ENCODE measurements around the gene TIMP3.

TIMP3 gene

DNA sequence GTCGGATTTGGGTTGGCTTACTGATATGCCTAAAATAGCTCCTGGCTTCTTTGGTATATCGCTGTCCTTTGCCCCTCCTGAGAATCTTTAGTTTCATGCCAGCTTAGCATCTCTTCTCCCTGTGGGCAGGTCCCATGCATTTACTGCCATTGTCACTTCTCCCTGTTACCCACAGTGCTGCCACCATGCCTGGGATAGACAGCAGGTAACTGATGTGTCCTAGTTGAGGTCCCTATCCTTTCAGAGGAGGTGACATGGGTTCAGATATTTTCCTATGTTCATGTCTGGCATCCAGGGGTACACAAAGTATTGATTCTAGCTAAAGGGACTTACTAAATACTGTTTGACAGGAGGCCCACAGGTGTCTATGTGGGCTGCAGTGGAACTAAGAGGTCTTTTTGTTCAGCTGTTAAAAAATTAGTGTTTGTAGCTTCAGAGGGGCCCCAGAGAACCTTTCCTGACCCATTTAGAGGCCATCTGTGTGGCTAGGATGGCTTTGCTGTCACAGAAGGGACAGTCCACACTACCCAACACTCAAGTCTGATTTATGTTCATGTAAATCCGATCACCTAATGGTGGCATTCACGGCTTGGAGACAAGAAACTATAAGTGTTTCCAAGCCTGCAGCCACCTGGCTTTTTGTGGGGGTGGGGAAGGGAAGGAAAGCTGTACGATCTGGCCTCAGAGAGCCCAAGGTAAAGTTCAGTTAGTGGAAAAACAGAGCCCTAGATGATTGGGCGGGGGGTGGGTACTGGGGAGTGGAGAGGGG, 8.5 kb downstream of the TIMP3 start:
- no peak for DNase-seq

DNA sequence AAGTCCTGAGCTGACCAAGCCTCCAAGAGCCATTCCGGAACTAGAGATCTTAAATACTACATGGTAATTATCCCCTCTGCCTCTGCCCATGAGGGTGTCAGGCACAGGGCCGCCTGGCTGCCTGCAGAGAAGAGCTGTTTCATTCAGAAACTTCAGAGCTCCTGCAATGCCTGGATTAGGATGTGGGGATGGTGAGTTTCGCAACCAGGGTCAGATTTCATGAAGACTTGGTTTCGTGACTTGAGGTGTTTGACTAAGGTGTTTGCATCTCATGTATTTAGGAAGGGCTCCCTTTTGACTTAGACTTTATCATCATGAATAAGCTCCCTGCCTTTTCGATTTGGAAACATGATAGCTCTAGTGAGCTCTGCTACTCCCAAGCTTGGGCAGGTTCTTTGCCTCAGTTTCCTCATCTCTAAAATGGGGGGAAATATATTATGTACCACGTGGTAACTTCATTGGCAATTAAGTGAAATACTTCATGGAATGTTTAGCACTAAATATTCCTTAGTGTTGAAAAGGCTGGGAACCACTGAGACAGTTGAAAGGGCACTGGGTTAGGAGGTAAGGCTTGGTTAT, 9.1 kb downstream of the TIMP3 start:
- DNase-seq, result no peak

DNA sequence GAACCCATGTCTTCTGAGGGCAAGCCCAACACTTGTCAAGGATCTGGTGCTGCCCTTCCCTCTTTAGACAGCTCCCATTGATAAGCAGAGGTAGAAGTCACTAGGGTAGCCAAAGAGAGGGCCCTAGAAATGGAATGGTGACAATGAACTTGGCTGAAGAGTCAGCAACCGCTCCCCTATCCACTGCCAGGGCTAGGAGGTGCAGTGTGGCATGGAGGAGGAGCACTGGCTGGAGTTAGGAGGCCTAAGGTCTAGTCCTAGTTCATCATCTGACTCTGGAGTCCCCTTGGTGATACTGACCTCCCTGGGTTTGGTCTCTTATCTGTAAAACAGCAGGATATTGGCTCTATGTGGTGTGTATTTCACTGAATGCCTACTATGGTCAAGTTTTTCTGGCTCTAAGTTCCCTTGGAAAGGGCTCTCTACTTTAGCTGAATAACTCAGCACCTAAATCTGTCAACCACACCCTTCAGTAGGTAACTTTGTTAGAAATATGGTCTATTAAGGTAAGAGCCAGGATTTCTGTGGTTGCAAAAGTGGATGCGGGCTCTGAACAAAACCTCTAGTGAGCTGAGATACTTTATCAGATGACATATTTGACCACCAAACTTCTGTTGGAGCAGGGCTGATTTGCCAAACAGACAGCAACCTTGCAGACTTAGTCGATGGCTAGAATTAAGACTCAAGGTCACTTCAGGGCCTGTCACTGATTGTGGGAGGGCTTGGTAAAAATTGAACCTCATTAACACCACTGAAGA, 10.5 kb downstream of the TIMP3 start:
- DNase-seq, result no peak

DNA sequence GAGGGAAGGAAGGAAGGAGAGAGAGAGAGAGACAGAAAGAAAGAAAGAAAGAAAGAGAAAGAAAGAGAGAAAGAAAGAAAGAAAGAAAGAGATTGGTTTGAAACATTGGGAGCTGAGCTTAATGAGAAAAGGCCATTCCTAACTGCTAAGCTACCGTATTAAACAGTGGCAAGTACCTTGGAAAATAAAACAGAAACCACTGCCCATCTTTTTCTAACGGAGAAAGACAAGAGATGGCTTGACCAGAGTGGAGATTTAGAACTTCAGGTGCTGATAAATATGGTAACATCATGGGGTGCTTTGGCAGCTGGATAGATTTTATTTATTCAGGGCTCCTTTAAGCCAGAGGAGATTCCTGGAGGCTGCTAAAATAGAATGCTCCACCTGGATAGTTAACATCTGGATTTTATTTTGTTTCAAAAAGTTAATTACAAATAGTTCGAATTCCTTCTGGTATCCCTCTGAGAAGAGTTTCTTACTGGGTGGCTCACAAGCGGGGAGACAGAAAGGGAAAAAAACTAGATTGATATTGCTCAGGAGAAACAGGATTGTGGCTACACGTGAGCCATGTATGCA, 12.9 kb downstream of the TIMP3 start:
- DNase-seq, result no peak

DNA sequence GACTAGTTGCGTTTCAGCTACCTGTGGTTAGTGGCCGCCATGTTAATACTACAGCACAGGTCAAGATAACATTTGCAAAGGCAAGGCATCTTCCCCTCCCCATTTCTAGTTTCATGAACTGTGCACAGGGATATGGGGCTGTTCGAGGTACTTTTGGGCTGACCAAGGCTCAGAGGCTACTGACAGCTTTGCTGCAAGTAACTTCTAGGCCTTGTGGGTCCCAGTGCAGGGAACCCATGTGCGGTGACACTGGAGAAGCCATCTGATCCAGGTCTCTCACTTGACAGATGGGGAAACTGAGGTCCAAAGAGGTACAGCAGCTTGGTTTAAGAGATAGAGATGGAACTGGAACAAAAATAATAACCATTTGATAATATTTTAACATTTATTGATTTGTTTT, 13.6 kb downstream of the TIMP3 start:
- no peak for DNase-seq

DNA sequence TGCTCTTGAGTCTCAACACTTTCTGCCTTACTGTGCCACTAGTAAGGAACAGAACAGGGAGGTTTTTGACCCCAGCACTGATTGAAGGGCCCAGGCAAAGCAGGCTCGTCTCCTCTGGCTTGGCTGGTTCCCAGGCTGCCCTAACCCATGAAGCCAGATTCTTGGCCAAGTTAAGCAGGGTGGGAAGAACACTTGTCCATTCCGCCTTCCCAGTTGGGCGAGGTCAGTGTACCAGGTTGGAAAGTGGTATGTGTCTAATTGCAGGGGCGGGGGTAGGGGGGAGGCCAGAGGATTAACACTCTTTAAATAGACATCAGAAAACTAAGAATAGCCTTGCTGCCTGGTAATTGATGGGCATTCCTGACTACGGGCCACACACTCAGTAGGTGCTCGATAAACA, 14.4 kb downstream of the TIMP3 start:
- DNase-seq, result no peak

DNA sequence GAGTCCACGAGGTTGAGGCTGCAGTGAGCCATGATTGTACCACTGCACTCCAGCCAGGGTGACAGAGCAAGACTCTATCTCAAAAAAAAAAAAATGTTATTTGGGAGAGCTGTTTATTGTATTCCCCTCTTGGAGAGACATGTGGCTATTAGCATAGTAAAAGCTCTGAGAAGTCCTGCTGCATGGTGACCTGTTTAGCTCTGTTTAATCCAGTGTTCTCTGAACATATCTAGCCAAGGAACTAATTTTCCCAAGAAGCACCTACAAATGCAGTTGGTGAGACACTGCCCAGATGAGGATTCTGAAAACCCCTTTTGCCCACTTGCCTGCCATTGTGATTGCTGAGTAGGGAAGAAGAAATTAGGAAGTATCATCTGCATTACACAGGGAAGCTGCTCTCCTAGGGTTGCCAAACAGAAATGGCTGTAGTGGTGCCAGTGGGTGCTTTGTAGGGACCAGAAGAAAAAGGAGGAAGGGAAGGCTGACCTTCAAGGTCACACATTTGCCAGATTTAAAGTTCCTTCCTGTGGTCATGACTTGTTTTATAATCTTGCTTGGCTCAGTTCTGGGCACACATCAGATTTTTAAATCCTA, 15.7 kb downstream of the TIMP3 start:
- DNase-seq, result no peak

DNA sequence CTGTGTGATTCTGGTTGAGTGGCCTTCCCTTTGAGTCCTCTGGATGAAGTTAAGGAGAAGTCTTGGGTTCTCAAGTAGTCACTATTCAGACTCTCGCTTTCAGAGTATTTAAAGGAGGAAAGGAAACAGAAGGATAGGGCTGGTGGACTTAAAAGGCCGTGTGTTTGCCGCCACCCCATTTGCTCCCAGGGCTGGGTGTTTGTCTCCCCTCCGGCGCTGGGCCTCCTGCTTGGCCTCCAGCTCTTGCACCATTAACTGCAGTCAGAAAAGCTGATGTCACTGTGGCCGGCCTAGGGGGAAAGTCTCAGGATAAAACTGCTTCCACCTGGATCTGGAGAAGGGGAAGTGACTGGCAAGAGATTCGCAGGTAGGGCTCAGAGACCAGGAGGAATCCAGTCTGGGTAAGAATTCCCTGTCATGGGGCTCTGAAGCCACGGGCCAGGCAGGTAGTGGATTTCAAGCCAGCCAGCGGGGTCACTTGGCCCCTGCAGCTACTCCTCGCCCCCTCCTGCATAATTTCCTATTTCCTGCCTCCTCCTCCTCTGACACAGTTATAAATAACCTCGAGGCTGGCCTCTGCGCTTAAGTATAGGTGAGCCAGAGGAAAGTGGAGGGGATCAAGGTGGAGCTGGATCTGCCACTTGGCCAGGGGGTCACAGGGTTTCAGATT, 17.1 kb downstream of the TIMP3 start:
- no peak for DNase-seq

DNA sequence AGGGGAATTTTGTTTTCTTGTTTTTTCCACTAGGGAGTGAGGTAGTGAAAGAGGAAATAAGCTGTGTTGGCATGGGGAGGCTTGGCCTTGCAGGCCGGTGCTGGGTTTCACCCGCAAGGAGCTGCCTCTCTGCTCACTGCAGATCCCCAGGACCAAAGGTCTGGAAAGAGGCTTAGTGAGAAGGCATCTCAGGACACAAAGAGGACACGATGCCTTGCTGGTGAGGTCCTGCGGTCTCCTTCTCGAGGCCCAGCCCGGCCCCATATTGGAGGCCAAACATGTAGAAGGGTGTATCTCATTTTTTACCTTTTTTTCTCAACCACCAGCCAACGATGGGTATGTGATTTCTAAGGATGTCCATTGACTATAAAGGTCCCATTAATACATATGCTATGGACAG, 17.6 kb downstream of the TIMP3 start:
- no peak for DNase-seq

DNA sequence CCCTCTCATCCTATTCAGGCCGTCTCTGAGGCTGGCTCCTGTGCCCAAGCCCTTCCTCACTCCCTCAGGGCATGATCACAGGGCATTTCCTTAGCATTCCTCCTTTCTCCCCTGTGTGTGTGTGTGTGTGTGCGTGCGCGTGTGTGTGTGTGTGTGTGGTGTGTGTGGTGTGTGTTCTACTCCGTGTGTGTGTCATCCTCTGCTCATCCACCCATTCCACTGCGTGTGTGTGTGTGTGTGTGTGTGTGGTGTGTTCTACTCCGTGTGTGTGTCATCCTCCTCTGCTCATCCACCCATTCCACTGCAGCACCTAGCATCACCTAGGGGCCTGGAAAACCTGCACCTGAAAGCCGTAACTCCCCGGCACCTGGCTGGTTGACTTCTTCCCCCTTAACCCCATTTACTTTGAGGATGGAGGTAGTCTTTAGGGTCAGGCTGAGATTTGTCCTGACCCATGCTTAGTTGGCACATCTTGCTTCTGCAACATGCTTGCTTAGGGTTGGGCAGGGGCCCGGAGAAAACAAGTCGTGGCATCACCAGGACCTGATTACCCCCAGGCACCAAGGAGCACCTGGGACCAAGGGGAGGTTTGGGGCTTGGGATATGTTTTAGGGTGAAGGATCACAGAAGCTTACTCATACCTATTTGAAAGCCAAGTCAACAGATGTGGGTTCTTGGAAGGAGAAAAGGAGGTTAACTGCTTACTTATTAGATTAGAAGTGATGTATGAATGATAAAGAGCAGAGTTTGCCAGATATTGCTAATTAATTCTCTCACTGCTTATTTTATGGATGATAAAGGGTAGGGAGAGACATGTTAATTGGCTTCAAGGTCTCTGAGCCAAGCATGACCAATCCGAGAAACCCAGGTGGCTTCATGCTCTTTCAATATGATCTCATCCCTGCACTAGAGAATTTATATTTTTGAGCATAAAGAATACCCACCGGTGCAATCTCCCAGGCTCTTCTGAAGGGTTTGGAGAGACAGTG, 18.9 kb downstream of the TIMP3 start:
- no peak for DNase-seq

DNA sequence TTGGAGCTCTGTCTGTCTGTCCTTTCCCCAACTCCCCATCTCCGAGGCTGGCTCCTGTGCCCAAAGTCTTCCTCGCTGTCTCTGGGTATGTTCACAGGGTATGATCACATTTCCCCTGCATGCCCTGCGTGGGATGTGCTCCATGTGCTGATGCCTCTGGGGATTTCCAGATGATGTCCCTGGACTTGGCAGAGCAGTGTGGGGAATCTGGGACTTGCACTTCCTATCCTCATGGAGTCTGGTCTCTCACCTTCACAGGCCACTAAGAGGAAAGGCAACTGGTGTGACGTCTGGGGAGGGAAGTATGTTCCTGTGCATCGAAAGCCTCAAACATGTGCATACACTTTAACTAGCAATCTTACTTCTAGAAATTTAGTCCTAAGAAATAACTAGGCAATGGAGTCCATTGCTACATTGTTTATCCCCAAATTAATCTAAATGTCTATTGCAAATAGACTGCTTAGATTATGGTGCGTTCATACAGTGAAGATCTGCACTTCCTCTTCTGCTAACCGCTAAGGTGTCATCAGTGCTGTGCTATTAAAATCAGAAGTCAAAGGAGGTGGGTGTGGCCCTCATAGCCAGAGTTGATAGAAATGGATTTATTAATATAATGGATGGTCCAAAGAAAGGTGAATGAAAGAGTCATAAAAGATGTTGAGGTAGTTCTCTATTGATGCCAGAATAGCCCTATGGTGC, 20.8 kb downstream of the TIMP3 start:
- DNase-seq, result no peak

DNA sequence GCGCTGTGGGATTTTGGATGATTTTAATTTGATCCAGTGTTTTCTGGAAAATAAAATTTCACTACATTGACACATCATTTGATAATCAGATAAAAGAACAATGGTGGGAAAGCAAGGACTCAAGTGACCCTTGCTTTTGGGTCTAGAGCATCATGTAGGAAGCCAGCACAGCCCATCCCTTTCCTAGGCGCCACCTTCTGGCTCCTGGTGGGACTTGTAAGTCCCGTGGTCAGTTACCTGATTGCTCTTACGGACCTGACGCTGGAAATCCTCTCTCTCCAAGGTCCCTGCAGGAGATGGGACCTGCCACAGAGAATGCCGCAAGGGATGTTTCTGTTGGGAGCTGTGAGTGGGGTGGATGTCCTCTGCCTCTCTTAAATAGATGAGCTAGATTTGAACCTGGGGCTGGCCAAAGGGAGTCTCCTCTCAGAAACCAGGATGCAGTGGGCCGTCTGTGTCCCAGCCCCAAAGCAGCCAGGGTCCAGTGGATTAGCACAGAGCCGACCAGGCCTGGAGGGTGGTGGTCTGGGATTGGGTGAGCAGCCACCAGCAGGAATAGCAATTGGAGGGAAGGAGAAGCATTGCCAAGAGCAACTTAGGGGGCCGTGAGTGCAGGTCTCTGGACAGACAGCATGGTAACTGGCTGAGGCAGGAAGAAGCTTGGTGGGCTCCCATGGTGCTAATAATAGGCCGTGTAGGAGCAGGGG, 21.7 kb downstream of the TIMP3 start:
- no peak for DNase-seq

DNA sequence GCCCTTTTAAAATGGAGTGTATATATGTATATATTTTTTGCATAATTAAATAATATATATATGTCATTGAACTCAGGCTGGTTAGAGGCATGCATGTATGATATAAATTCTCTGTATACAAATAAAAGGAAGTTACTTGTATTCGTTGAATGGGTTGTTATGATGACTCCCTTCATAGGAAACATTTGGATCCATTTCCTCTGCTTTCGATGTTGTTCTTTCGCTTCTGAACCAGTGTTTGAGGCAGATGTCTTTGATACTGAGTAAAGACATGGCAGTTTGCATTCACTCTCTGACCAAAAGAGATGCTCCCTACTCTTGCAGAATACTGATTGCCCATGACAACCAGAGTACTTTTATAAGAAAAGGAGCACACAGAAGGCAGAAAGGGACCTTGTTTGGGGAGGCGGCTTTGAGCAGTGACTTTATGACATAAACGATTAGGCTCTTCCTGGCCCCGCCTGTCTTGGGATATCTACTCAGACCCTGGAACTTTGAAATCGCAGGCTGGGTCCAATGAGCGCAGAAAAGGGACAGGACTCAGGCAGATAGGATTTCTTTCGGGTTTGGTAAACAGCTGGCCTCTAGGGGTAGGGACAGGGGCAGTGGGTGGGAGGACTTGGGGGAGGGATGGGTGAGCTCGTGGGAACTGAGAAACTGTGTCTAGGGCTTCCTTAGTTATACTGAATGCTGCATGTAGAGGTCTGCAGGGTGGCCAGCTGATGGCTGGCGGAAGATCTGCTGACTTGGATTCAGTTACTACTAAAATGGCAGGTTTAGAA, 23.2 kb downstream of the TIMP3 start:
- DNase-seq, result no peak

DNA sequence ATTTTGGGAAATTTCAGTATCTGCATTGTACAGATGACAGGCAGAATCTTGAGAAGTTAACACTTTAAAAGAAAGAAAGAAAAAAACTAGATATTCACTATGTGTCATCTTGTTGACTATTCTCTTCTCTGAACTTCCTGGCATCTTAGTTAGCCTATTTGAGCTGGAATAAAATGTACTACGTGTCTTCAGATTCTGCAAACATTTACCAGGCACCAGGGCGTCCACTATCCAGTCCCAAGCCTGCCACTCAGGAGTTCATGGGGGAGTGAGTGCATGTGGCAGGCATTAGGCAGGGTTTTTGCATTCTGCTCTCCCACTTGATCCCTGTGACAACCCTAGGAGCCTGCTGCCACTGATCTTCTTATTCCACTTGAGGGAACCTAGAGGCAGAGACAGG, 25.0 kb downstream of the TIMP3 start:
- no peak for DNase-seq

DNA sequence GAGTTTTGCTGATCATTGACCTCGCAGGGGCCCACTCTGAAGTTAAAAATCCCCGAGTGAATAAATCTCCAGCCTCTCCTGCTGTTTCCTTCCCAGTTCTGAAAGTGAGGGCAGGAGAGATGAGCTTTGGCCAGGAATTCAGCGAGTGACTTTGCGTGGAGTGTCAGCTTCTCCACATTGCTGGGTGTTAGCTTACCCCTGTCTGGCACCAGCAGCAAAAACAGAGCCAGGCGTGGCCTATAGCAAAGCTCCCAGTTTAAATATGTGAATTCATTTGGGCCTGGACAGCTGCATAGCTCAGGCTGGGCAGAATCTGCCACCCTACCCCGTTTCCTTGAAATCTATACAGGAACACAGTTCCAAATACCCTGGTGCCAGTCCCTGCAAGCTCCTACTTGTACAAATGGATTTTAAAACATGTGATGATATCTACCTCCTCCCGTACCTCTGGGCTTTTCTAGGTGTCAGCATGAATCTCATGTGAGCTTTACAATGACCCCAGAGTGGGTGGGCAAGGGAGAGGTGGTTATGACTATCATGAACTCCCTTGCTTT, 25.6 kb downstream of the TIMP3 start:
- no peak for DNase-seq

DNA sequence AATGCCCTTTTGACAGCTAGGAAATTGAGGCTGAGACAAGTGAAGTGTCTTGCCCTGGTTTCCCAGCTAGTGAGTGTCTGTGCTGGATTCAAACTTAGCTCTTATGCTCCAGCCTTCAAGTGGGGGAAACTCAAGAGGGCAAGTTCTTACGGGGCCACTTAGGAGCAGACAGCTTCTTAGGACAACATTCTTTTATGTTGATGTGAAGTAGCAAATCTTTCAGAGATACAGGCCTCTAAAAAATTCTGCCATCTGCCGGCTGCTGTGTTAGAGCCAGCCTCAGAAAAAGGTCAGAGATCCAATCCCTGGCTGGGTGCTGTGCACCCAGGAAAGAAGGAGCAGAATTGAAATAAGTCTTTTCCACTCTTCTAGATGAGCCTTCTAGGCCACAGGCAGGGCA, 26.6 kb downstream of the TIMP3 start:
- no peak for DNase-seq

DNA sequence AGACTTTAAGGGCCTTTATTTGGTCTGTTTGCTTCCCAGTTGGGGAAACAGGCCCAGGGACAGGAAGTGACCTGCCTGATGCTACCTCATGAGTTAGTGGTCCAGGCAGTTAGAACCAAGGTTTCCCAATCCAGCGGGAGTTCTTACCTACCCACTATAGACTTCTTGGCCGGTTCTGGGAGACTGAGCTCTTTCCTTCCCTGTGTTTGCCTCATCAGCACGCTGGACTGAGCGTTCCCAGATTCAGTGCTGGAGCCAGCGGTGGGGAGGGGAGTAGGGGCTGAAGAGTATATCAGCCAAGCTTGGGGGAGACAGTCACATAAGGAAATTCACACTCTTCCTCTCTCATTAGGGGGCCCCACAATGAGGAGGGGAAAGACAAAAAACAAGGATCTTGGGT, 27.1 kb downstream of the TIMP3 start:
- DNase-seq, result no peak

DNA sequence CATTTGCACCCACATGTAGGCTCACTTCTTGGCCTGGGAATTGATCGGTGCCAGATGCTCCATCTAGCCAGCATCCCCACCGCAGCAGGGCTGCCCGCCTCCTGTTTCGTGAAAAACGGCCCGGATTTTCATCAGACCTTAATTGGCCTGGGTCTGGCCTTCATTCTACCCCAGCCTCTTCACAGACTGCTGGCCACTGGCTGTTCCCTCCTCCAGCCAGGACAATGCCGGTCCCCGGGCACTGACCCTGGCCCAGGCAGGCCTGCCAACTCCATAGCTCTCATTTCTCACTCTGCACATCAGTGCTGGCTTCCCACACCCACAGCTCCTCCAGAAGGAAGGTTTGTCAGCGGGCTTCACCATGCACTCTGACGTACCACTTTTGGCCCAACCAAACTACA, 27.9 kb downstream of the TIMP3 start:
- DNase-seq, result no peak

DNA sequence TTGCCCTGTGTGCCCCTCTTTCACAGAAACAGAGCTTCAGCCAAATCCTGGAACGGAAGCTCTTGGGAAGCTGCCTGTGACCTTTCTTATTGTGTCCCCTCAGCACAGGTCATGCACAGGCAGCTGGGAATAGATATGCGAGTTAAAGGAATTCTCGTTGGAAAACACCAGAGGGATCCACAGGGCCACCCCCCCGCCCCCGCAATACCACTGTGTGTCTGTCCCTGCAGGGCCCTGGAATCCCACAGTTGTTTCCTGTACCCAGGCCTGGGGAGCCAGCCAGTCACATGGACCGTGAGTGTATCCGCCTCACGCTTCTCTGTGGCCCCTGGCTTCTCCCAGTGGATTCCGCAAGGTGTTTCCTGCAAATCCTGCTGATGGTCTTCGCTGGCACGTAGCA, 29.0 kb downstream of the TIMP3 start:
- no peak for DNase-seq
